CD8-positive, alpha-beta memory T cell (primary cell): Measurements from ENCODE around the gene SMARCD3. TPM values are rescaled to one million over a fixed set of nuclear protein-coding genes. Genes with fewer than 3 reads are reported as not detected.
A peak's percentile ranks its signal among the peaks of the same experiment; 100 is the strongest.

ENCODE experiments used
- CTCF ChIA-PET: fragments of 350-600 bp; sonication (Branson Sonifier 250); formaldehyde crosslinking; loops from one replicate; lab custom pipeline; 2021; ENCODE audit warnings: antibody characterized with exemption; lab: Charles Lee
- POLR2A ChIA-PET: fragments of 350-600 bp; sonication (Branson Sonifier 250); formaldehyde crosslinking; loops from one replicate; lab custom pipeline; 2021; ENCODE audit warnings: antibody characterized with exemption; lab: Charles Lee
- DNase-seq, 5 donors: peaks; one replicate each; pipeline versions ENCODE4 v3.0.0 to v3.0.0-alpha.2; 2020 to 2022; ENCODE audit warnings: mixed read lengths in 1 of 5
- H3K27ac ChIP-seq: one replicate; pipeline ENCODE4 v1.7.0; 2013; ENCODE audit warnings: low read depth, mild to moderate bottlenecking, low read length, moderate library complexity
- H3K27me3 ChIP-seq: 2 replicates; pipeline ENCODE4 v1.7.0; 2013; ENCODE audit warnings: low read length, mild to moderate bottlenecking; ENCODE audit not compliant: insufficient read depth, poor library complexity, severe bottlenecking
- H3K36me3 ChIP-seq: 2 replicates; pipeline ENCODE4 v1.7.0; 2013; ENCODE audit warnings: mild to moderate bottlenecking, low read length, moderate library complexity; ENCODE audit not compliant: insufficient read depth
- H3K4me1 ChIP-seq: 2 replicates; pipeline ENCODE4 v1.7.0; 2013; ENCODE audit warnings: mild to moderate bottlenecking, low read length, moderate library complexity; ENCODE audit not compliant: insufficient read depth
- H3K4me3 ChIP-seq: 2 replicates; pipeline ENCODE4 v1.7.0; 2013; ENCODE audit warnings: mild to moderate bottlenecking, low read length
- H3K9me3 ChIP-seq: 2 replicates; pipeline ENCODE4 v1.7.0; 2013; ENCODE audit warnings: mild to moderate bottlenecking, low read length
- H3K27ac Mint-ChIP-seq, 8 donors: one replicate each; pipeline ENCODE4 v1.8.0; 2020 to 2021; ENCODE audit warnings: mixed read lengths in 8 of 8, mild to moderate bottlenecking in 6 of 8, inconsistent platforms in 3 of 8, moderate library complexity in 3 of 8
- H3K27me3 Mint-ChIP-seq, 2 donors: one replicate each; pipeline ENCODE4 v1.8.0; 2020 to 2021; ENCODE audit warnings: mixed read lengths in 2 of 2, mild to moderate bottlenecking in 1 of 2, moderate library complexity in 1 of 2
- H3K36me3 Mint-ChIP-seq, 3 donors: one replicate each; pipeline ENCODE4 v1.8.0; 2020 to 2021; ENCODE audit warnings: mixed read lengths in 3 of 3, inconsistent platforms in 1 of 3, mild to moderate bottlenecking in 1 of 3
- H3K4me1 Mint-ChIP-seq, 3 donors: one replicate each; pipeline ENCODE4 v1.8.0; 2020 to 2021; ENCODE audit warnings: mixed read lengths in 3 of 3, inconsistent platforms in 1 of 3, mild to moderate bottlenecking in 1 of 3
- H3K4me3 Mint-ChIP-seq, 7 donors: one replicate each; pipeline ENCODE4 v1.8.0; 2020 to 2021; ENCODE audit warnings: mixed read lengths in 7 of 7, mild to moderate bottlenecking in 6 of 7, moderate library complexity in 4 of 7, inconsistent platforms in 2 of 7
- H3K9me3 Mint-ChIP-seq, 5 donors: one replicate each; pipeline ENCODE4 v1.8.0; 2020 to 2022; ENCODE audit warnings: mixed read lengths in 5 of 5, mild to moderate bottlenecking in 3 of 5, moderate library complexity in 2 of 5, inconsistent platforms in 1 of 5
- polyA plus RNA-seq: library from polyadenylated mRNA; unstranded; fragments of 300-500 nt; fragmentation: Illumina TruSeq; gene quantifications from one replicate; pipeline ENCODE4 v1.2.3, GENCODE V29; 2021
- total RNA-seq, 2 experiments: library from RNA; stranded (reverse); gene quantifications; one replicate each; pipeline ENCODE4 v1.2.3, GENCODE V29; 2021

Gene SMARCD3
- total and polyA plus RNA-seq, 3 experiments from 2014 or later = 1.8 to 5.7 (median 2.1) TPM

GRCh38 chr7:151276666-151277590 is 28.4 kb upstream of the SMARCD3 start:
- peak; percentile 15 to 68 (median 42) for DNase-seq
- H3K27me3 ChIP-seq = peaks cover 4% of the 10 kb centered on the region
- H3K9me3 Mint-ChIP-seq = peaks cover 0 to 2% (median 0%) of the 10 kb centered on the region in 5 donors
- CTCF ChIA-PET = interaction anchor here (1.0 to 1.5 kb wide), 4 partner anchors 27 to 43 kb away, joined by 3 to 7 read pairs (median 4); no protein-coding TSS in a partner anchor
- H3K4me3 ChIP-seq = peak overlapping the region; percentile 56
- H3K36me3 Mint-ChIP-seq = peaks cover 0 to 6% (median 0%) of the 10 kb centered on the region in 3 donors
- no peaks in the 10 kb centered on the region for H3K9me3 ChIP-seq
- no peaks in the 10 kb centered on the region for H3K36me3 ChIP-seq
- POLR2A ChIA-PET = no interaction called here
- H3K4me1 ChIP-seq = peaks cover 20% of the 10 kb centered on the region
- H3K27ac ChIP-seq = no peak overlapping the region
- peaks cover 4 to 23% of the 10 kb centered on the region in 2 donors for H3K27me3 Mint-ChIP-seq
- peak overlapping the region; percentile 83 to 90 (median 87) for H3K4me3 Mint-ChIP-seq
- H3K27ac Mint-ChIP-seq = peak overlapping the region in 7 of 8 donors; percentile 12 to 89 (median 76)
- H3K4me1 Mint-ChIP-seq = peaks cover 28 to 36% (median 33%) of the 10 kb centered on the region in 3 donors

DNA sequence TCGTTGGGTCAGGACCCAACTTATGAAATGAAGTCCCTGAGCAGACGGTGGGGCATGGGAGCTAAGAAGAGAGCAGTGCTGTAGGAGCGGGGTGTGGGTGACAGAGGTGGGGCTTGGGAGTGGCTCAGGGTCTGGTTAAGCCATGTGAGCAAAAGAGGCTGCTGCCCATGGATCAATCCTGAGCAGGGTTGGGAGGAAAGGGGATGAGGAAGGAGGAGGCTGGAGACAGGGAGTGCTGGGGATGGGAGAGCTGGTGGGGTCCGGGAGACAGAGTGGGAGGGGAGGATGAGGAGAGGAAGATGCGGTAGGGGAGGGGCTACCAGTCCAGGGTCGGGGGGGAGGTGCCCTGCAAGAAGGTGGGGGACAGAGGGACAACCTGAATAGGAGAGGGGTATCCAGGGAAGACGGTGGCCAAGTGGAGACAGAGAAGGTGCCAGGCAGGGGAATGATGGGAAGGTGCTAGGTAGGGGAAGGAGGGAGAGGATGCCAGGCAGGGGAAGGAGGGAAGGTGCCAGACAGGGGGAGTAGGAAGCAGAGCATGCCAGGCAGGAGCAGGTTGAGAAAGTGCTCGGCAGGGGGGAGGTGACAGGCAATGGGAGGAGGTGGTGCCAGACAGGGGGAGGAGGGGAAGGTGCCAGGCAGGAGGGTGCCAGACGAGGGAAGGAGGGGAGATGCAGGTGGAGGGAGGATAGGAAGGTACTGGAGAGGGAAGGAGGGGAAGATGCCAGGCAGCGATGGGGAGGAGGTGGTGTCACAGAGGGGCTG is 27.5 kb upstream of the SMARCD3 start:
- Histone ChIP-seq H3K4me3 (no peak overlapping the region), H3K27ac (no peak overlapping the region), H3K9me3 (no peaks in the 10 kb centered on the region), H3K4me1 (peaks cover 23% of the 10 kb centered on the region), H3K27me3 (peaks cover 4% of the 10 kb centered on the region), H3K36me3 (no peaks in the 10 kb centered on the region)
- Mint-ChIP-seq H3K36me3 (peaks cover 0 to 3% (median 0%) of the 10 kb centered on the region in 3 donors), H3K9me3 (no peaks in the 10 kb centered on the region), H3K4me3 (peak overlapping the region; percentile 29 to 86 (median 58)), H3K27me3 (peaks cover 3 to 14% of the 10 kb centered on the region in 2 donors), H3K4me1 (peaks cover 29 to 41% (median 38%) of the 10 kb centered on the region in 3 donors), H3K27ac (peak overlapping the region in 4 of 8 donors; percentile 23 to 66 (median 54))
- CTCF ChIA-PET = no interaction called here
- POLR2A ChIA-PET = no interaction called here
- DNase-seq = peak in 4 of 5 donors; percentile 24 to 64 (median 34)

DNA sequence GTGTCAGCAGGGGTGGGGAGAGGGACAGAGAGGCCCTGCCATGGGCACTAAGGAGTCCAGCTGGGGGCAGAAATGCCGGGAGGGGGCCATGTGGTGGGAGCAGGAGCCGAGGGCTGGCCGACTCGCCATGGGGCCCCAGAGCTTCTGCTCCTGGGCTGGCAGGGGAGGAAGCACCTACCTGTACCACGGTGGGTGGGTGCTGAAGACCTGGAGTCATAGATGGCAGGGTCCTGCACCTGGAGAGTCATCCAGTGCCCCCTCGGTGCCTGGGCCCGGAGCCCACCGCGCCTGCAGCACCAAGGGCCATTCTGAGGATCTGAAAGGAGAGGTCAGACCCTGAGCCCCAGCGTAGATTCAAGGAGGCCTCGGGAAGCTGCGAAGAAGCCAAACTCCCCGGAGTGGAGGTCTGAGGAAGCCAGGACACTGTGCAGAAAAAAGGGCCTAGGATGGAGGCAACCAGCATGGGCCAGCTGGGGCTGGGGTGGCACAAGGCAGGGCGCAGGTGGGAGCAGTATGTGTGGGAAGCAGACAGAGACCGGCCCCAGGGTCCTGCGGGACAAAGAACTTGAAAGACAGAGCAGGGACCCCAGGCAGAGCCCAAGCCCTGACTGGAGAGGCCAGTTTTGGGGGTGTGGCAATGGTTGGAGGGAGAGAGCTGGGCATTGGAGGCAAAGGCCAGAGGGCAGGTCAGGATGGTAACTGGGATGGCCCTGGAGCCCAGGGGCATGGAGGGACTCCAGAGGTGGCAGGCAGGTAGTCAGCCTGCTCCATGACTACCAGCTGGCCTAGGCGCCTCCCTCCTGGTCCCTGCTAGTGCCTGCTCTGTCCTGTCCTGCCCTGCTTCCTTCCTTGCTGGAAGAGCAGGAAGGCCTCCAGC is 26.7 kb upstream of the SMARCD3 start:
- CTCF ChIA-PET = no interaction called here
- Mint-ChIP-seq H3K9me3 (no peaks in the 10 kb centered on the region), H3K4me1 (peaks cover 29 to 41% (median 38%) of the 10 kb centered on the region in 3 donors)

GRCh38 chr7:151274396-151274795 is 25.9 kb upstream of the SMARCD3 start:
- Mint-ChIP-seq H3K4me1 (peaks cover 29 to 41% (median 38%) of the 10 kb centered on the region in 3 donors), H3K36me3 (no peaks in the 10 kb centered on the region), H3K27ac (peak overlapping the region in 1 of 8 donors; percentile 43), H3K9me3 (no peaks in the 10 kb centered on the region), H3K4me3 (peak overlapping the region in 5 of 7 donors; percentile 23 to 64 (median 48)), H3K27me3 (peaks cover 0 to 4% of the 10 kb centered on the region in 2 donors)
- peaks cover 23% of the 10 kb centered on the region for H3K4me1 ChIP-seq
- H3K36me3 ChIP-seq = no peaks in the 10 kb centered on the region
- H3K9me3 ChIP-seq = no peaks in the 10 kb centered on the region
- DNase-seq = no peak
- no peak overlapping the region for H3K27ac ChIP-seq
- peaks cover 4% of the 10 kb centered on the region for H3K27me3 ChIP-seq
- H3K4me3 ChIP-seq = no peak overlapping the region
- CTCF ChIA-PET = no interaction called here
- POLR2A ChIA-PET = no interaction called here

More for the DNA sequence above, 26.7 kb upstream of the SMARCD3 start:
- Histone ChIP-seq H3K4me1 (peaks cover 23% of the 10 kb centered on the region), H3K4me3 (no peak overlapping the region), H3K27me3 (peaks cover 4% of the 10 kb centered on the region), H3K27ac (no peak overlapping the region), H3K36me3 (no peaks in the 10 kb centered on the region), H3K9me3 (no peaks in the 10 kb centered on the region)
- Mint-ChIP-seq H3K4me3 (peak overlapping the region; percentile 41 to 89 (median 64)), H3K36me3 (no peaks in the 10 kb centered on the region), H3K27me3 (peaks cover 0 to 7% of the 10 kb centered on the region in 2 donors), H3K27ac (peak overlapping the region in 5 of 8 donors; percentile 63 to 74 (median 66))
- no peak for DNase-seq
- POLR2A ChIA-PET = no interaction called here

GRCh38 chr7:151273651-151274390 is 25.3 kb upstream of the SMARCD3 start:
- H3K27ac Mint-ChIP-seq = peak overlapping the region in 2 of 8 donors; percentile 43 to 51
- Histone ChIP-seq H3K27ac (no peak overlapping the region), H3K36me3 (no peaks in the 10 kb centered on the region), H3K4me1 (peaks cover 23% of the 10 kb centered on the region), H3K4me3 (no peak overlapping the region), H3K27me3 (peaks cover 3% of the 10 kb centered on the region), H3K9me3 (no peaks in the 10 kb centered on the region)
- H3K9me3 Mint-ChIP-seq = no peaks in the 10 kb centered on the region
- POLR2A ChIA-PET = no interaction called here
- no peak overlapping the region for H3K4me3 Mint-ChIP-seq
- DNase-seq = no peak
- CTCF ChIA-PET = no interaction called here
- H3K27me3 Mint-ChIP-seq = no peaks in the 10 kb centered on the region
- peaks cover 29 to 41% (median 38%) of the 10 kb centered on the region in 3 donors for H3K4me1 Mint-ChIP-seq
- H3K36me3 Mint-ChIP-seq = no peaks in the 10 kb centered on the region

- peaks cover 27 to 41% (median 38%) of the 10 kb centered on the region in 3 donors for H3K4me1 Mint-ChIP-seq
These were observed 24.4 kb upstream of the SMARCD3 start for GRCh38 chr7:151272877-151273276.

DNA sequence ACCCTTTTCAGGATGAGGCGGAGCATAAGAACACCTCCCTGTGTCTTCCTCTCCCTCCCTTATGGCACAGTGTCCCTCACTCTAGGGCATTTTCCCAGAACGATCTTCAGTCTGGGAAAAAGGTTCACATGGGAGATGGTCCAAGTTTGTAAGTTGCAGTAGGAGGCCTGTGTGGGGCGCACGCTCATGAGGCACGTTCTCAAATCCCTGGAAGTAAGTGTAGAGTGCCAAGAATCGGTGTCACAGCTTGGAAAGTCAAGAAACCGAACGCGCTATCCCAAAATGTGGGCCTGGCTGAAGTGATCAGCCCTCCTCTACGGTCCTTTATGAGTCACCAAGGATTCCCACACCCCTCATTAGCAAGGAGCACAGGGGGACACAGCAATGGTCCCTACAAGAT is 23.9 kb upstream of the SMARCD3 start:
- H3K4me1 ChIP-seq = peaks cover 22% of the 10 kb centered on the region

More at GRCh38 chr7:151272877-151273276, 24.4 kb upstream of the SMARCD3 start:
- Mint-ChIP-seq H3K4me3 (peak overlapping the region in 1 of 7 donors; percentile 51), H3K36me3 (no peaks in the 10 kb centered on the region), H3K27ac (no peak overlapping the region), H3K27me3 (peaks cover 0 to 2% of the 10 kb centered on the region in 2 donors), H3K9me3 (no peaks in the 10 kb centered on the region)
- no peak for DNase-seq
- H3K36me3 ChIP-seq = no peaks in the 10 kb centered on the region
- H3K27ac ChIP-seq = no peak overlapping the region
- no peak overlapping the region for H3K4me3 ChIP-seq
- CTCF ChIA-PET = no interaction called here
- POLR2A ChIA-PET = no interaction called here
- H3K4me1 ChIP-seq = peaks cover 23% of the 10 kb centered on the region
- H3K9me3 ChIP-seq = no peaks in the 10 kb centered on the region
- H3K27me3 ChIP-seq = no peaks in the 10 kb centered on the region

More for the DNA sequence above, 23.9 kb upstream of the SMARCD3 start:
- no peaks in the 10 kb centered on the region for H3K36me3 Mint-ChIP-seq
- no peak overlapping the region for H3K4me3 Mint-ChIP-seq
- POLR2A ChIA-PET = no interaction called here
- peak overlapping the region in 7 of 8 donors; percentile 0 to 73 (median 33) for H3K27ac Mint-ChIP-seq
- H3K27me3 ChIP-seq = no peaks in the 10 kb centered on the region
- no peak overlapping the region for H3K4me3 ChIP-seq
- H3K27ac ChIP-seq = no peak overlapping the region
- CTCF ChIA-PET = no interaction called here
- H3K4me1 Mint-ChIP-seq = peaks cover 25 to 39% (median 35%) of the 10 kb centered on the region in 3 donors
- peaks cover 0 to 4% of the 10 kb centered on the region in 2 donors for H3K27me3 Mint-ChIP-seq
- H3K9me3 Mint-ChIP-seq = no peaks in the 10 kb centered on the region
- H3K36me3 ChIP-seq = no peaks in the 10 kb centered on the region
- no peaks in the 10 kb centered on the region for H3K9me3 ChIP-seq
- no peak for DNase-seq
